RCC 7860 (cell line): Measurements from ENCODE around the gene PTPRT.

Source experiments
- DNase-seq: peaks from one replicate; pipeline ENCODE4 v3.0.0-alpha.2; 2015; ENCODE audit warnings: low spot score
- FAIRE-seq: peaks from 2 replicates; lab custom pipeline; 2012; peaks lifted over from hg19 to GRCh38; lab: Jason Lieb, UNC

Gene PTPRT

DNA sequence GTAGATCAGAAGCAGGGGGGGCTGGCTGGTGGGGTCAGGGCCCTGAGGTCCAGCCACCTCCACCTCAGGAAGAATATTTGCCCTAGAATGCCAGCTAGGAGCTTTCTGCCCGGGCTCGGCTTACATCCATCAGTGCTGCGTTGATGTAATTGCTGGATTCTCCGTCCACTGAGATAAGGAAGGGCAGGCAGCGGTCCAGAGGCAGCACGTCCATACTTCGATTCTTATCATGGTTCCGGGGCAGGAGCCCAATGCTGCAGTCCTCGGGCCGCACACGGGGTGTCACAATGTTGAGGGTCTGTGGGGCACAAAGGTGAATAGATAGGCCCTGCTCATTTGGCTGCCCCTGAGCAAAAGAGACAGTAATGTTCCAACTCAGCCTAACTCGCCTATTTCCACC is 1087.7 kb downstream of the PTPRT start:
- no peak for FAIRE-seq
- no peak for DNase-seq

DNA sequence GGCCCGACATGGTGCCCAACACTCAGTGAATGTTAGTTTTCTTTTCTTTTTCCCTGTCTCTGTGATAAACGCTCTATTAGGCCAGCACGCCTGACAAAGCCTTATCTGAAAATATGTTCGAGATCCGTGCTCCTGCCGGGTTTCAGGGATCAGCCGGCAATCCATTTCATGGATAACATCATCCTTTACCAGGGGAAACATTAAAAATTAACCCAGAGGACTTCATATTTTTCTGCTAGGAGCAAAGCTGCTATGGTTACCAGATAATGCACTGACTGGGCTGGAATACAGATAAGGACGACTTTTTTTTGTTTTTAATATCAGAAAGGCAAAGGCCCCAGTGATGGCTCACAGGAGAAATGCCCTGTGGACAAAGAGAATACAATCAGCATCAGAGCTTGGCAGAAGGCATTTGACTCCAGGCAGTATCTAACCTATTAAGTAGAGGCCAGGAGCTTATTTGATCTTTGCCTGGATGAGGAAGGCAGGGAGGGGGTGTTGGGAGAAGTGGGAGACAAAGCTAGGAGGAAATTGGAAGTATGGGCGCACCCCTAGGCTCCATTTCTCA is 1089.5 kb downstream of the PTPRT start:
- DNase-seq (no peak), FAIRE-seq (no peak)

DNA sequence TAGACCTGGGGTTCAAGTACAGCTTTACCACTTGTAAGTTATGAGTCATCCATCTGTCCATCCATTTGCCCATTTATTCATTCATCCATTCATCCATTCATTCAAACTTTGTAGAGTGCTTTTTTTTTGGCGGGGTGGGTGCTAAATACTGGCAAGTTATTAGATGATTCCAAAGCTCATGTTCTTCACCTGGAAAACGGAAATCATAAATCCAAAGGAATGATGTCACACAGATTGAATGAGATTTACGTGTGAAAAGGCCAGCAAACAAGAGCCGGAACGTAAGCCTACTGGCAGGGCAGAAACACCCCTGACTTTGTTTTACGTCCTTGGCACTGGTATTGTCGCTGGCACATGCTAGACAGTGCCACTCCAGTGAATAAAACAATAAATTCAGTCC is 1090.6 kb downstream of the PTPRT start:
- DNase-seq, result no peak
- no peak for FAIRE-seq

DNA sequence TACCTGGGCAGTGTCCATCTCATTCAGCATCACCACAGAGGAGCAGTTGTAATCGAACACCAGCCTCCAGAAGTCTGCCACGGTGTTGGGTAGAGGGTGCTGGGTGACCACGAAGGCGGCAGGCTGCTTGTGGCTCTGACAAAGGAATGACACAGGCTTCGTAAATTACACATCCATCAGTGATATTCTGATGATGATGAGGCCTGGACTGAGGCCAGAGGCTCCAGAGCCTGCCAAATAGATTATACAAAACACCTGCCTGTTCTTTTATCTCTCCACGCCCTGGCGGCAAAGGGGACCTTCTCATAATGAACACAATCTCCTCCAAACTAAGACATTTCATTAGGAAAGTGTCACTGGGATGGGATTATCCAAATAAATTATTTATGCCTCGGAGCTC is 1091.3 kb downstream of the PTPRT start:
- FAIRE-seq (no peak), DNase-seq (no peak)

DNA sequence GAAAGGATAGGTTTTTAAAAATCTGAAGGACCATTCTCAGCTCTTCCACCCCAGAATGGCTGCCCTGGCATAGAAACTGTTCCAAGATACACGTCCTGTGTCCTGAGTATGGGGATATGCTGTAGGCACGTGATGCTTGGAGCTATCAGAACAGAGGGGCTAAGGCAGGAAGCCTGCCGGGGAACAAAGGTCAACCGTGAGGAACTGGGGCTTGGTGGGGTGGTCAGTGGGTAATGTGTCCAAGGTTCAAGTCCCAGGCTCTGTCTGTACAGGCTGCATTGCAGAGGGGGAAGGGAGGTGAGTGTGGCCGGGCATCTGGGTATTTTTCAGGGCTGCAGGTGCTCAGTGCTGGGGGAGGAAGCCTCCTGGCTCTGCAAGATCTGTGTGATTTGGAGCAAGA is 1092.0 kb downstream of the PTPRT start:
- DNase-seq (no peak), FAIRE-seq (no peak)

DNA sequence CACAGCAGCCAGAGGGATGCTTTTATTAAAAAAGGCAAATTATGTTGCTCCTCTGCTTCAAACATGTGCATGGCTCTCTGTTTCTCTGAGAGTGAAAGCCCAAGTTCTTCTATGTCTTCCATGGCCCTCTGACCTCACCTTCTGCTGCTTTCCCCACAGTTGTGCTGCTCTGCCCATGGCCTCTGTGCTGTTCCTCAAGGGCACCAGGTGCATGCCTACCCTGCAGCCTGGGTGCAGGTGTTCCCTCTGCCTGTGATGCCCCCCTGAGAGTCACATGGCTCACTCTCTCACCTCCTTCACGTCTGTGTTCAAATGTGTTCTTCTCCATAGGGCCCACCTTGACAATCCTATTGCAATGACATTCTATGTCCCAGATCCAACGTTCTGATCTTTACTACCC is 1094.5 kb downstream of the PTPRT start:
- FAIRE-seq (no peak), DNase-seq (no peak)

DNA sequence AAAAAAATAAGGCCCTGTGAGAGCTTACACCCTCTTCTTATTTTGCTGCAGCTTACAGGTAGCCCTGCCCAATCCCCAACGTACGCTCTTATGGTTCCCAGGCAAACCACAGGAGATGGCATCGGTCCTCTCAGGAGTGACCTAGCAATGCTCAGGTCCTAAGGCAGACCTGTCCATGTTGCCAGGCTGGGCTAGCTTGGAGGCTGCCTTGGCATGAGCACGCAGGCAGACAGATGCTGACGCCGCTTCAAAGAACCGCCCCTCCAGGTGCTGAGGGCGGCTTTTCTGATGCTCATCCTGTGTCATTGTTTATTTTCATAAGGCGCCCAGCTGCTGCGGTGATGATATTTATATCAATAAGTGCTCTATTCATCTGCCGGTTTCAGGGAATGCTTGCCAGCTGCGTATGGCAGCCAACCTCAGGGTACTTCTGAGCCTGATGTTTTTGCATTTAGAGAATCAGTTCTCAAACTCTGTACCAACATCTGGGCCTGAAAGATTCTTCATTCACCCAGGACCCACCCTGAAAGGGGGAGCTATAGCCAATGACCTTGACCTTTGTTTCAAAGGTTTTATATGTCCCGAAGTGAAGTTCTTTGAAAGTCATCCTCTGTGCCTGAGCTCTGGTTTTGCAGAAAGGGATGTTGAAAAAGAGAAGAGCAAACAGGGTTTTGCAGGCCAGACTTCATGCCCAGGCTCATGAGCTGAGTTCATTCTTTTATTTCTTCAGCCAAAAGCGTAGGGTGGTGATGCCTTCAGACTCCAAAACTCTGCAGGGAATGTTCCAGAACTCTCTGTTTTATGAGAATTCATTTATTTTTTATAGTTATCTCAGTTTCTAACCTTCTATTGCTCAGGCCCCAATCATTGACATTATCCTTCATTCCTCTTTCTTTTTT is 1095.9 kb downstream of the PTPRT start:
- FAIRE-seq (no peak), DNase-seq (no peak)

DNA sequence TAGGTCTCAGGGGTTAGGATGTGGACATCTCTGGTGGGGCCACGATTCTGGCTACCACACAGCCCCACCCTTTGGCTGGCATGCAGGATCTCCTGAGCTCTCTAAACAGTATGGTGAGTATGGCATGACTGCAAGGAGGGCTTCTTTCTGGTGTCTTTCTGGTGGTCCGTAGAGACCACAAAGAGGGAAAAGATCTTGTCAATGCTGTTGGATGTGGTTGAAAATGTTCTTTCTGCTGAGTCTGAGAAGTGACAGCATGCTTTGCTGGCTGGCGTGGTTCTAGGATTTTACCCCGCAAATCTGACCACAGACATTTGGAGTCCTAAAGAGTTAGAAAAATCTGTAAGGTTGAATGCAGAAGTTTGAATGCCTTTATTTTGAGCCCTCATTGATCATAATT is 1096.7 kb downstream of the PTPRT start:
- FAIRE-seq, result no peak
- no peak for DNase-seq

DNA sequence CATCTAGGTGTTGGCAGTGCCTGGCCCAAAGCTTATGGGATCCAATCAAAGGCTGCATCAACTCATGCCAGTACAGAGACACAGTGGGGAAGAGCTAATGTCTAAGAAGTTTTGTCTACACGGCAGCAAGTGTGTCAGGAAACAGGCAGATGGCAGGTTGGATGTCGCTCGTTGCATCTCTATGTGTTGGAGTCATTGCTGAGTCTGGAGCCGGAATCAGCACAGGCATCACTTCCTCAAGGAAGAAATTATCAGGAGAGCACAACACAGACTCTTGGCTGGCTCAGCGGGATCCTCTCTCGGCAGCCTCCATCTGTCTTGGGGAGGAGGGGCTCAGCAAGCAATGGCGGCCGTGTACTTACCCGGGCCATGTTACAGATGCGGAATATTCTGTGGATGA is 1104.3 kb downstream of the PTPRT start:
- FAIRE-seq (no peak), DNase-seq (no peak)

DNA sequence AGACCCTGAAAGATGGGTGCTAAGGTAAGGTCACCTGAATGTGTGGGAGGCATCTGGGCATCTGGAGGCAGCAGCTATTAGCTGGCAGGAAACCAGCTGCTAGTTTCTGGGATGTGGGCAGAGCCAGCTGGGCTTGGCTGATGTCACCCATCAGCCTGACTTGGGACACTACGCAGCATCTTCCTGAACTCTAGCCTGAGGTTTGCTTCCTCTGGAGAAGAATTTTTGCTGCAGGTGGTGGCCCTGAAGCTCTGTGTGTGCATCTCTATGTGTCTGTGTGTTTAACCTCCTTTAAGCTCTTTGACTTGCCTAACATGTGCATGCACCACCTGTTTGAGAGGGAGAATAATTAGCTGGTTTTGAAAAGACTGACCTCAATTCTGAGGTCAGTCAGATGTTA is 1106.4 kb downstream of the PTPRT start:
- FAIRE-seq (no peak), DNase-seq (no peak)

DNA sequence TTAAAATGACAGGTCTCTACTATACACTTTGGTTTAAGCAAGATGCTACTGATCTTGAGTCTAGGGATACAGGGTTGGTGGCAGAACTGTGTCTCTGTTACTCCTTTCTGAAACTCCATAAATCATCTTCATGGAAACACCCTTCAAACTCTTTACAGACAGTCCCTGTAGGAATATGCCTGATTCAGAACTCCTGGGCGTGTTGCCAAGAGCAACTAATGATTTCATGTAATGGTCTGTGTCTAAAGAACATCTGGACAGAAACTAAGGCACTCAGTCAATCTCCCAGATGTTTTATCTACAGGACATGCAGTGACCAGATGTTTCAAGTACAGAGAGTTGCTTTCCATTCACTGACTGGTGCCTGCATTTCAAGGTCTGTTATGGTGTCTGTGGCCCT is 1107.1 kb downstream of the PTPRT start:
- DNase-seq, result peak; percentile 8
- FAIRE-seq, result no peak

DNA sequence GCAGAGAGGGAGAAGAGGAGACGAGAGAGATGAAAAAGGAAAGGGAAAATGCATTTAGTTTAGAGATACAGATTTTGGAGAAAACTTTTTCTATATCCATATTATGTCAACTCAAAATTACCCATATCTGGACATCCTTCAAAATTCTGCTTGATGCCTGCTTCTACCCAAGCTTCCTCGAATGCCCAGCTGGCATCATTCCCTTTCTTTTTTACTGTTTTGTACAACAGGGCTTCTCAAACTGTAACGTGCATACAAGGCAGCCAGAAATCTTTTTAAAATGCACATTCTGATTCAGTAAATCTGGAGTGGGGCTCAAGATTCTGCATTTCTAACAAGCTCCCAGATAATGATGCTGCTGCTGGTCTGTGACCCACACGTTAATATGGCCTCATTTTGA is 1108.8 kb downstream of the PTPRT start:
- FAIRE-seq, result no peak
- DNase-seq, result no peak

DNA sequence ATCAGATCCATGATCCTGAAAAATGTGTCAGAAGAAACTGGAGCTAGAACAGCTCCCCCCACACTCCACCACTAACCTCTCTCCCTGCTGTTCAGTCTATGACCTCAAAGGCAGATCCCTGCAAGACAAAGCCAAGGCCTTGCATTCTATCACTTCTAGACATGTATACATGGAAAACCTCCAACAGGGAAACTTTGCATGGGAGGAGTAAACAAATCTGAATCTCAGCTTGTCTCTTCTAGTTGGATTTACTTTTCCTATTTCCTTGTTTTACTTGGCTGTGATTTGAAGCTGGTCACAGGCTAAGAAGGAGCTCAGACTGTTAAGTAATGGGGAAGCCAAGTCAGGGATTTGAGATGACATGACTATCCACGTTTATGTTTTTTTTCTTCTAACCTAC is 1114.8 kb downstream of the PTPRT start:
- DNase-seq (no peak), FAIRE-seq (no peak)

DNA sequence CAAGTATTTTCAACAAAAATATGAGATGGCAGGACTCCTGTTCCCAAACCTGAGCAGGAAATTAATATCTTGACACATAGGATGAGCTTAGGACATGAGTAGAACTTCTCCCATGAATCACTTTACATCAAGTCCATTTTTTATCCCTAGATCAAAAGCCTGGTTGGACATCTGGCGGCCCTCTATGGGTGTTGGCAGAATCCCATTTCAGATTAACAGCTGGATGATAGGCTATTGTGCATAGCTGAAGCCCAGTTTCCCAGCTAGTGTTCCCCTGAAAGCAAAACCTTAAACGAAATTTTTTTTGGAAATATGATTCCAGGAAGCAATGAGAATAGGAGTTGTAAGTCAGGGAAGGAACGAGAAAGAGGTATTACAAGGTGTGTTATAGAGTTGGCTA is 1122.1 kb downstream of the PTPRT start:
- FAIRE-seq (no peak), DNase-seq (no peak)

DNA sequence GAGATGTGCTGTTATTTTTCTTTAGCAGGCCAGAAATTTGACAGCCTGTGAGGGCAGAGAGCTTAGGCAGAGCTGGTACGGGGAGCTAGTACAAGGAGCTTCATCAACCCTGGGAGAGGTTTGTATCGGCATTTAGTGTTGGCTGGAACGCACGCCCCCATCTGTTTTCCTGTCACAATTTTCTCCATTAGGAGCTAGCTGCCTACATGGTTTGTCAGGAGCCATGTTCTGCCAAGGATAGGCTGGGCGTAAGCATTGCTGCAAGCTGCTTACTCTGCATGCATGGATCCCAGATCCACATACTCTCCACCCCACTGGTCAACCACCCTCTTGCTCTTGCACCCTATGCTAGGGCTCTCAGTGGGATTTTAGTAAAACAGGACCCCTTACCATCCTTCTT is 1122.5 kb downstream of the PTPRT start:
- FAIRE-seq (no peak), DNase-seq (no peak)

DNA sequence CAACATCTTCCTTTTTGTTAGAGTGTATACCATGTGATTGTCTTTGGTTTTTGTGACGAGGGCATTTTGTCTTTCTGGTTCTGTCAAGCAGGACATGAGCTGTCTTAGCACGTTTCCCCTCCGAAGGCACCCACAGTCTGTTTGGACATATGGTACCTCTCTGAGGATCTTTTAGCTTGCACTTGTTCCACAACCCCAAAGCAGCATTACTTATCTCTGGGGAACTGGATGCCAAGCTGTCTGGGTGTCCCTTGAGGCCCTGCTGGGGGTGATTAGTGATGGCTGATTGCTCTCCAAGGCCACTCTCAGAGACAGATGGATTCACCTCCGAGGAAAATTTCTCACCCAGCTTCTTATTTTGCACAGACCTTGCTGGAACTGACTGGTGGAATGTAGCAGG is 1126.6 kb downstream of the PTPRT start:
- FAIRE-seq, result no peak
- DNase-seq, result no peak

DNA sequence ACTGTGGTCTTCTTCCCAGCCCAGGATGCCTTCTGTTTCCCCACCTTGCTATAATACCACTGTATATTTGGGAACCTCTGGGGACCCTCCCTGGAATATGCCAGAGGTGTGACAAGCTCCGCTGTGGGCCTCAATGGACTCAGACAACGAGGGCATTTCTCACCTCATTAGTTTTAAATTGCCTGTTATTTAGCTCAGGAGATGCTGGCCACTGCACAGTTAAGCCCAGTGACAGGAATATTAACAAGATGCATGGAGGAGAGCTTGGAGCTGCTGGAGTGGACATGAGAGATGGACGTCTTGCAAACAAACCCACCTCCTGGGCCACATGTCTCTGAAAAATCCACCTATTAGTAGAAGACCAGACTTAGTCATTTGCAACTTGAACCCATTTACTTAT is 1136.4 kb downstream of the PTPRT start:
- FAIRE-seq (no peak), DNase-seq (no peak)

DNA sequence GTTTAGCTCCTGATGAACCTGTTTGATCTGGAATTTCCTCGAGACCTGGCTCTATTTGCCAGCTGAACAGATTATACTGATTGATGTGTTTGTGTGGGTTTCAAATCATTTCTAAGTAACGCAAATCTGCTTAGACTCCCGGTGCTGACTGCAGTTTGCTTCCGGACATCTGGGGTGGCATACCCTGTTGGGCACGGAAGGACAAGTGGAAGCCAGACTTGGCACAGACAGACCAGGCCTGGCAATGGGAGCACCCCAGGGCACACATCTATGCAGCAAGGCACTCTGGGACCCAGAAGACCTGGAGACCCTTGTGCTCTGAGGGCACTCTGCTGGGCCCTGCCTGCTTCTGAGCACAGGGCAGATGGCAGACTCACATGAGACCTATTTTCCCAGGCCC is 1137.8 kb downstream of the PTPRT start:
- DNase-seq (no peak), FAIRE-seq (no peak)

DNA sequence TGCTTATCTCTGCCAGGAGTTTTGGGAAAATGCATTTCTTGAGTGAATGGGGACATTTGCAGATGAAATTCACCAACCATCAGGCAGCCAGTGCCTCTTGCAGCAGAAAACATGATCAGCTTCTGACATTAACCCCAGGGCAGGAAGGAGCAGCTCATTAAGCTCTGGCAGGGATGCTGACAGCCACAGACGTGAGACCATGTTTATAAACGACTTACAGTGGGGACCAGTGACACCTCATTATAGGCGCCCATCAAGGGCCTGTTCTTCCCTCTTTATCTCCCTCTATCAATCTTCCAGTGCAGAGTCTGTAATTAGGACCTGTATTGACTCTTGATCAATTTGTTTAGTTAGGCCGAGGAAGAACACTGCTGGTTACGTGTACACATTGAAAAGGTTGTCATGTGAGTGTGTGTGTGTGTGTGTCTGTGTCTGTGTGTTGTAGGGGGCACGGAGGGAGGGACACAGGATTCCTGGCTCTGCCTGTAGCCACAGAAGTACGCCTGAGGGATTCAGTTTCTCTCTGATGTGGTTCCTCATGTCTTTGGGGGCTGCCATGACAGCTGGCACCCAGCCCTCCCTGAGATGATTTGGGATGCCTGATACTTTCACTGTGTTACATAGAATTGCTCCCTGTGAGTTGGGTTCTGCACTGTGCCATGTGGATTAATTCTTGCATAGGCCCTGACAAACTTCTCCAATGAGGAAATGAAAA is 1143.2 kb downstream of the PTPRT start:
- DNase-seq (no peak), FAIRE-seq (no peak)

DNA sequence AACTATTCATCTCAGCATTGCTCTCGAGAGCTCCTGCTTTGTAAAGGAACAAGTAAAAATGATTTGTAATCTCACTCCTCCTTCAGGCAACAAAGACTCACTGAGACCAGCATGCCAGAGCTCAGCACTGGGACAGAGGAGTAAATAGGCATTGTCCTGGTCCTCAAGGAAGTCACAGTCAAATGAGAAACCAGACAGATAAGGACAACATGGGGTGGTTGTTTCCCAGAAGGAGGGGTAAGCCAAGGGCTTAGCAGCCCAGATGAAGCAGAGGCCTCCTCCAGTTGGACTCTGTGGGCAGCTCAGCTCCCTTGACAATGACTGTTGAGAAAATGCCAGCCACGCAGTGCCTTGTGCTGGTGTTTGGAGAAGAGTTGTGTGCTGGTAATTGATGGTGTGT is 1145.8 kb downstream of the PTPRT start:
- no peak for DNase-seq
- no peak for FAIRE-seq

DNA sequence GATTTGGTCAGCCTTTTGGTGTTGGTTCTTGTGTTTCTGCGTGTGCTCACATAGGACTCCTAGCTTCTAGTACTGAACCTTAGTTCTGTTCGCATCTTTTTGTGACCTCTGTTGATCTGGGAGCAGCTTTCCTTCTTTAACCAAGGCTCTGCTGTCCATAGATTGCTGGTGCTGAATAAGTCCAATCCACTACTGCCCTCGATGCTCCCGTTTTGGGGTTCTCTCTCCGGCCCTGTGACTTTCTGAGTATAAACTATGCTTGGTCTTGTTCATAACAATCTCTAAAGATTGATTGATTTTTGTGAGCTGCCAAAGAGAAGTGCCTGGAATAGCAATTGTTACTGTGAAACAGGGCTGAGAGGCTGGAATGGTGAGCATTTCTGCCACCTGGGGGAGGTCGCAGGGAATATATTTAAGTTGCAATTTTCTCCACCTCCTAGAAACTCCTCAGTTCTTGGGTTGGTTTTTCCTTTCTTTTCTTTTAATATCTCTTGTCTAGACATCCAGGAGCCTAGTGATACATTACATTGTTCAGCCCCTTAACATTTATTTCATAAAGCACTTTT is 1148.6 kb downstream of the PTPRT start:
- DNase-seq, result no peak
- no peak for FAIRE-seq

DNA sequence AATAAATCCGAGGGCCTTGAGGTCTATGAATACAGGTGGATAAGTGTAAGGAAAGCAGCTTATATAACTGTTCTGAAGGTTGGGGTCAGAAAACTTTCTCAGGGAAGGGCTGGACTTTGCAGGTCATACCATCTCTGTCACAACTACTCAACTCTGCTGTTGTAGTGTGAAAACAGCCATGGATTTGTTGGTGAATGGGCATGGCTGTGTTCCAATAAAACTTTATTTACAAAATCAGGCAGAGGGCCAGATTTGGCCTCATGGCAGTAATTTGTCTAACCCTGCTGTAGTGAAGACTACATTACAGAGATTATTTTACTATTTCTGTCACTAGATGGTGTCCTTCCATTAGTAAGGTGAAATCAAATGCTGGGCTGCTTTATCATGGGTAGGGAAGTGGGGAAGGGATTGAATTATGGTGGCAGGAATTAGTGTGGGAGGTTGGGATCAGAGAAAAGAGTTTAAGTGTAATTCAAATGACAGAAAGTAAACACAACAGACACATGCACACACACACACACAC is 1161.9 kb downstream of the PTPRT start:
- no peak for DNase-seq
- FAIRE-seq, result no peak
